HG02678 (cell line): Measurements from ENCODE around the gene PLEK.
"Not testable (repeated sequence)": the region's sequence is repeated elsewhere in the genome, so short reads cannot be mapped to it uniquely, and the experiment has no call there.

Source experiments
- ATAC-seq: cut with Tn5 transposase; IDR thresholded peaks from one replicate; pipeline ENCODE4 v1.9.1; 2021; ENCODE audit warnings: mild to moderate bottlenecking, moderate library complexity; ENCODE audit not compliant: unreplicated experiment

The PLEK gene

DNA sequence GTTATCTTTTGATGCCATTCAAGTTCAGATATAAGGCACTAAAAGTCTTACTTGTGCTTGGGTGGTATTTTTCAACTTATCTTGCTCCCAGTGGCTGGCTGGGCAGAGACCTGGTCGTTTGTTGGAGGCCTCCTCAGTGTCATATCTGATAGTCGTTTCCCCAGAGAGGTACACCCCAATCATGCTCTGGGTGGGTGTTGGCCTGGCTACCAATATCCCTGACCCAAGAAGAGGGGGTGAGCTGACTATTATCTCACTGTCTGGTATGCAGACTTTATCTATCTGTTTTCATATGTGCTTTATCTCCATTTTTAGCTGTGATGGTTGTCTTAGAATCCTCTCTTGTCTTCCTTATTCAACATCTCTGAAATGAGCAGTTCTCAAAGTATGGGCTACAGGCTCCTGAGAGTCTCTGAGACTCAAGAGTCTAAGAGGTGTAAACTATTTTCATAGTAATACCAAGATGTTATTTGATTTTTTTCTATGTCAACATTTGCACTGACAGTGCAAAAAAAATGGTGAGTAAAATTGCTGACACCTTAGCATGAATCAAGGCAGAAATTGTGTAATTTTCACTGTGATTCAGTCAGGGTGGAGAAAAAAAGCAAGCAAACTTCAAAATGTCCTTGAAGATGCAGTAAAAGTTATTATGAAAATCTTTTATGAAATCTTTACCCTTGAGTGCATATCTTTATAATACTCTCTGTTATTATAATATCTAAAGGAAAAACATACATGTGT is 12.3 kb upstream of the PLEK start:
- no peak for ATAC-seq

DNA sequence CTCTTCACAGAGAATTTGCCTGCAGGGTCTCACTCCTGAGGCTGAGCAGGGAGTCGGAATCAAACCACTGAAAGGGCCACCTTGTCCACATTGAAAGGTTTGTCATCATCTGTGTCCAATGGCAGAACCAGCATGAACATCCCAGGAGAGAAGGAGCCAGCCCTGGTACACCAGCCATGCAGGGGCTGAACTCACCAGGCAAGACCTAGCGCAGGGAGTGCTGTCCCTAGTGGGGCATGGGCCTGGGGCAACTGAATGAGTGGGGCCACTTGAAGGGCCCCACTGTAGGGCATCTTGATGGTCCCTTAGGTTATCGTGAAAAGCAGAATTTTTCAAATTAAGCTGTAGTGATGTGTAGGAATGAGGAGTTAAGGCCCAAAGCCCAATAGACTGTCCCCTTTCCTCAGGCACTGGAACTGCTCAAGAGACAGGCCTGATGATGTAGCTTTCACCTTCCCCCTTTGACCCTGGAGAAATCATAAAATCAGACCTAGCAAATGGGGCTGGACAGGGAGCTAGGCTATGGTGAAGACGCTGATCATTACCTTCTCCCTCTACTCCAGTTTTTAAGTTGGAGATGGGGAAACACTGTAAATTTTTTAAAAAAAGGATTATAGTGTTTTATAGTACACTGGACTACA is 8.4 kb upstream of the PLEK start:
- ATAC-seq, result no peak

DNA sequence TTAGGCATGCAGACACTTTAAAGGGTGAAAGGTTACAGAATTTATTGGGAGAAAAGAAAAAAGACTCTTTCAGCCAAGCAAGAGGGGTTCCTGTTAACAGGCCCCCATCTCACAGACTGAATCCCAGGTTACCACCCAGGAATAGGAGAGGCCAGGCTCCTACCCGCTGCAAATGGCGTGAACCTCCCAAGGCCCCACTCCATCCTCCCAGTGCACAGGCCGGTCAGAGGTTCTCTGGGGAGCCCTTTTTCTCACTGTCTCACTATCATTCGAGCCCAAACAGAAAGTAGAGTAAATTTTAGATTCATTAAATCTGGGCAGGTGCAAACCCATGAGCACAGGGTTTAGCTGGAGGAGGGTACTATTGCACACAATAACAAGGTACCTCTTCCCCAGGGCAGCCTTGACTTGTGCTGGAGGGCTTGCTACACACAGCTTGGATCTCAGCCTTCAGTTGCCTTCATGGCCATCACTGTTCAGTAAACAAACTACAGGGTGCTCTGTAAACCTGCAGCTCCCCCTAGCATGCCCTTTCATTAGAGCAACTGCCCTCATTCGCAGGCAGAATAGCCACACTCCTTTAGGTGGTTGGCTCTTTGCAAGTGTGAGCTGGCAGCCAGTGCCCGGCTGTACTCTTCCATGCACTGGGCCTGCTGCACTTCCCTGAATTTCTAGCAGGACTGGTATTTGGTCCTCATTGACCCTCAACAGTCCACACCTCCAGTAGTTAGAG is 7.3 kb upstream of the PLEK start:
- peak; percentile 68 for ATAC-seq

DNA sequence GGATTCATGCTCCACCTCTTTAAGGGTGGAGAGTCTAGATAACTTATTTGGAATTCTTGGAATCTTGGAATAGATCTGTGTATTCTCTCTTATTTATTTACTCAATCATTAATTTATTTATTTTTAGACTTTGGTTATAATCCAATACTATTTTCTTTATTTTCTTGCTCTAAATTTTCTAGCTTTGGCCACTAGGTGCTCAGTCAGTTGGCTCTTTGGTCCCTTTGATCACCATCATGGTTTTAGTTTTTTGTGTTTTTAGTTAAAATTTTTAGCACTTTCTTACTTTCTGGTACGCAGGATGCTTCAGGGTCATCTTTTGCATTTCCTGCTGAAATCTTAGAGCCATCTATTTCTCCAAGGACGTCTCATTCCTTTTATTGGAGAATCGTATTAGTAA is 5.2 kb upstream of the PLEK start:
- no peak for ATAC-seq

DNA sequence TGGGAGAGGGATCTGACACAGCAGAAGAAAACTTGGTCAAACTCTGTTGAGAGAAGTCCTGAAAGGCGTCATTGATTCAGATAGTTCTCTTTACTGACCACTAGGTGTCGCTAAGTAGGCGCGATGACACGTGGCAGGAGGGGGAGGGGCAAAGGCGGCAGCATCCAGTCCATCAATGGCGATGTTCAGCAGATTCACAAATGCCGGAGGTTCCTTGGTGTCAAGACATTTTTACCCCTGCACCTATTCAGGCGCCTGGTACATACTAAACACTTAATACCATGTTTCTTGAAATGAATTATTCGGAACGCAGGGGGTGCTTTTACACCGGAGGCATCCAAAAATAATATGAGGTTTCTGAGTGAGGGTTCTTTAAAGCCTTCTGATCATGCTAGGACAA is 3.0 kb upstream of the PLEK start:
- ATAC-seq, result peak; percentile 41

DNA sequence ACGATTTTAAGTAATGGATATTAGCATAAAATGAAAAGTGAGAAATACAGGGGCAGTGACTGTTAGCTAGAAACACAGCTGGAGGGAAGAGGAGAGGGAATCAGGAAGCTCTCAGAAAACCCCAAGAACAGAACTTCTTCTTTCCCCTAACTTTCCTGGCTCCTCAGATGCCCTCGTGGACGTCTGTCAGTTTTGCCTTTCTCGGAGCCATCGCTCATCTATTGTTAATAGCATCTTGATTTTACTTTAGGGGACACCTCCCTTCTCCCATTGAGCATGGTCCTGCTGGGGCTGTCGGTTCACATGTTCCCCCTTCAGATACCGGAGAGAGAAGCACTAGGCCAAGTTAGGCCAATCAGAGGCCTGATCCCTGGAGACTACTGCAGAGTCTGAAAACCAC is 2.3 kb upstream of the PLEK start:
- ATAC-seq, result no peak

DNA sequence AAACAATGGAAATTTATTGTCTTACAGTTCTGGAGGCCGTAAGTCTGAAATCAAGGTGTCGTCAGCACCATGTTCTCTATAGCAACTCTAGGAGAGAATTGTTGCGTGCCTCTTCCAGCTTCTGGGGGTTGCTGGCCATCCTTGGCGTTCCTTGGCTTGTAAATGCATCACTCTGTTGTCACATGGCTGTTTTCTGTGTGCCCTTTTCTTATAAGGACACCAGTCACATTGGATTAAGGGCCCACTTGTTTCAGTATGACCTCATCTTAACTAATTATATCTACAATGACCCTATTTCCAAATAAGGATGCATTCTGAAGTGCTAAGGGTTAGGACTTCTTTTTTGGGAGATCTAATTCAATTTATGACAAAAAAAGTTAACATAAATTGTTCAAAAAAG is 1.4 kb upstream of the PLEK start:
- no peak for ATAC-seq

DNA sequence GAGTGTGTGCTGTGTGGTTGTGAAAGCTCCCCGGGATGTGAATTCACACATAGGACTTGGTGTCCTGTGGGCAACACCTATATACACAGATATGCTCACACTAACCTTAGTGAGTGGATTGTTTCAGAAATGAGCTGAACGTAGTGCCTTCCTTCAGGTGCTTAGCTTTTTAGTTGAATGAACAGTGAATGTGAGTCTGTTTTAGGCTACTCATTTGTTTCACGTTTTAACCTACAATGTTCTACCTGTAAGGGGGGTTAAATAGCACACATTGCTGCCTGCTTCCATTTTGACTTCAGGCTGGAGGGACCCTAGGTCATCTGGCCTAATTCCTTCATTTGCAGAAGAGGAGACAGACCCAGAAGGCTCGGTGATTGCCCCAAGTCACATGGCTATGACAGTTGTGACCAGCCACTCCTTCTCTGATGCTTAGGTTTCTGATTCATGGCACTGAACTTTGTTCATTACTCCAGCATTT is 1.0 kb downstream of the PLEK start:
- peak; percentile 41 for ATAC-seq

DNA sequence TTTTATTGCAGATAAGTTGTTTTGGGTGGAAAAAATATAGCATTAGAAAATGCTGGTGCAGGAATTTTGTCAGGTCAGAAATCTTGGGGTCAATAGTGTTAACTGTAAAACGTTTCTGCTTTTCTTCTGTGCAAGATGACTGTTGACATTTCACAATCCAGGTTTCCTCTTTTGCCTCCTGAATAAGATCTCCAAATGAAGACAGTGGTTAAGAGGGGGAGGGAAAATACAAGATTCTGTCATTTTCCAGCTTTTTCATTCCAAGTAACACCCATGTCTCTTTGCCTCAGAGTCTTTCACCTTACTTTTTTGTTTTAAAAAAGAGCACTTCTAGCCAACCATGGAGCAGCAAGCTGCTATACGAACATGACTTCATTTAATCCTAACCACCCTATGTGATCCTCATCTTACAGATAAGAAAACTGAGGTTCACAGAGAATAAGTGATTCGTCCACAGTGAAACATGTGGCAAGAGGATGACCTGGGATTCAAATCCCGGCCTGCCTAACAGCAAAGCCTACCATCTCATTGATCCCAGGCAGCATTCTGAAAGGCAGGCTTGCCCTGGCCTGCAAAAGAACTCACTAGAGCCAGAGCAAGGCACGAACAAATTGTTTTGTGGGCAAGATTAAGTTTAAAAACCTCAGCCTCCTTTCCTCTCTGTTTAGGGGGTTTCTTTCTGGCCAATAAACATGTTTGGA is 3.0 kb downstream of the PLEK start:
- no peak for ATAC-seq

DNA sequence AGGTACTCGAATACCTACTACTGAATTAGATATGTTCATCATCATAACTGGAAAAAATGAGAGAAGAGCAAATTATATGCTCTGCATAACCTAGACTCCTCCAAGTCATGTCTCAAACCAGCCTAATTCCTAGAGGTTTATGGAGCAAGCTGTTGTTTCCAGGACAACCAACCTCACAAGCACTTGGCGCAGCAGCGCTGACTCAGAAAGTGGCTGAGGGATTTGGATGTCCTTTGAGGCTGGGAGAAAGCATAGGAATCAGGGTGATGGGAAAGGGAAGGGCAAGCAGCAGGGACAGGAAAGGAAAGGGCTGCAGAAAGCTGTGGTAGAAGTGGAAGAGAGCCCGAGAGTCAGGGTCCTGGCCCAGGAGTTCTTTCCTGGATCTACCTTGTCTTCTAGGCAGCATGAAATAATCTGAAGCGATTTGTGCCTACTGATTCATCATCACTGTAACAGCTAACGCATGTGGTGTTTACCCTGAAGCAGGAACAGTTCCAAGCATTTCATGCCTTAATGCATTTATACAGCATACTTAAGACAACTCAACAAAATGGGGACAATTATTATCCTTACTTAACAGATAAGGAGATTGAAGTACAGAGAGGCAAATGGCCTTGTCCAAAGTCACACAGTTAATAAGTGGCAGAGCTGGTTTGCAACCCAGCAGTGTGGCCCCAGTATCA is 3.7 kb downstream of the PLEK start:
- no peak for ATAC-seq

DNA sequence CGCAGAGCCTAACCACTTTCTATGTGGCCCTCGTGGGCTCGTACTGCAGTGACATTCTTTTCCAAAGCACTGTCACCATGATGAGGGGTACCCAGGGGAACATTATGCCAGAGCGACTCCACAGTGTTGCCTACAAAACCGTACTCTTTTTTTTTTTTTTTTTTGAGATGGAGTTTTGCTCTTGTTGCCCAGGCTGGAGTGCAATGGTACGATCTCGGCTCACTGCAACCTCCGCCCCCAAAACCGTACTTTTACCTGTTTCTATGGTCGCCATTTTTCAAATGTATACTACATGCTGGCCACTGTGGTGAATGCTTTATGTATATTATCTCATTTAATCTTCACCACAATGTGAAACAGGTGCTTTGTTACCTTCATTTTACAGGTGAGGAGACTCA is 4.3 kb downstream of the PLEK start:
- no peak for ATAC-seq

DNA sequence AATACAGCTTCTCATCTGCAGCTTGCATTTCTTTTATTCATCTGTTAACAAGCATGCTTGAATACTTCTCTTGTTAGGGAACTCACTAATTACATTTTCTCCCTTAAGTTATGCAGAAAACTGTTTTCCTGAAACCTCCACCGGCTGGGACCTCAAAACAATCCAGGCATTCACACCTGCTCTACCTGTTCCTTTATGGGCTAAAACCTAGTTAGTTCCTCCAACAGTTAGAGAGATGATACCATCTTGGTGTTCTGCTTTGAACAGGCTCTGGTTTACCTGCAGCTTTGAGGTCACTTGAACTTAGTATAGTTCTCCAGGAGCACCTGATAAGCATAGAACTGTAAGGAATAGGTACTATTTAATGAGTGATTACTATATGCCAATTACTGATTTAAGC is 6.1 kb downstream of the PLEK start:
- no peak for ATAC-seq

DNA sequence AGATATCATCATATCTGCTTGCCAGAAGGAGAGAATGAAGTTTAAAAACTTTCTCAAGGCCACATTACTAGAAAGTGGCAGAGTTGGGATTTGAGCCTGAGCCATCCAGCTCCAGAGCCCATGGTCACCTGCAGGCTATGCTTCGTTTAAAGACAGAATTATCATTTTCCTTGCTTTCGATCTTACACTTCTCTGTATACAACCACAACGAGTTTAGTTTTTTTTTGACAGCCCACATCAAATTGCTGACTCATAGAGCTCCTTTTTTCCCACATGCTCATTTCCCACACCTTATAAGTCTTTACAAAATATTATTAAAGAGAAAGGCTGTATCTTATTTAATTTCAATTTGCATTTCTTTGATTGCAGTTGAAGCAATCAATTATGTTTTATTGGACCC is 6.5 kb downstream of the PLEK start:
- ATAC-seq, result no peak

DNA sequence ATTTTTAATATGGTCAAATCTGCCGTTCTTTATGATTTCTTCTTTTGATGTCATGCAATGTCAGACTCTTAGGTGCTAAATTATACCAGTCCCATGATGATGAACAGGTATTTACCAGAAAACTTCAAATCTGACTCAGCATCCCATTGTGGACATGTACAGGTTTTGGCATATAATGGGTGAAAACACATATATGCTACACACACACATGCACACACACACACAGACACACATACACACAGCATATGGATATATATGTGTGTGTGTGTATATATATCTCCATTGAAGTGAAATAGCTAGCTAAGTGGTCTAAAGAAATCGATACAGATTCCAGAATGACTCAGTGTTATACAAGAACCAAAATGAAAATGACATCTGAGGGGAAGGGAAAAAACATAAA is 7.4 kb downstream of the PLEK start:
- ATAC-seq, result no peak

DNA sequence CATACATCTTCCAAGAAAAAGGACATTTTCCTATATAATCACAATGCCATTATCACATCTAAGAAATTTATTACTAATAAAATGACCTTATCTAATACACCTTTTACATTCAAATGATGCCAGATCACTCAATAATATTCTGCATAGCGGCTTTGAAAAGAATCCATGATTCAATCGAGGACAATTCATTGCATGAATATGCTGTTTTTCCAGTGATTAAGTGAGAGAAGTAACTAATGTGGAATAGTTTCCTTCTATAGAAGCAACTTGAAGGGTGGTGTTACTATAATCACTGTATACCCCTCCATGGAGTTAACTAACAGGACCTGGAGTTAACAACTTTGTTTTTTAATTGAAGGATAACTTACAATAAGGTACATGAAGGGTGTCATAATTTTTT is 9.1 kb downstream of the PLEK start:
- ATAC-seq, result no peak

DNA sequence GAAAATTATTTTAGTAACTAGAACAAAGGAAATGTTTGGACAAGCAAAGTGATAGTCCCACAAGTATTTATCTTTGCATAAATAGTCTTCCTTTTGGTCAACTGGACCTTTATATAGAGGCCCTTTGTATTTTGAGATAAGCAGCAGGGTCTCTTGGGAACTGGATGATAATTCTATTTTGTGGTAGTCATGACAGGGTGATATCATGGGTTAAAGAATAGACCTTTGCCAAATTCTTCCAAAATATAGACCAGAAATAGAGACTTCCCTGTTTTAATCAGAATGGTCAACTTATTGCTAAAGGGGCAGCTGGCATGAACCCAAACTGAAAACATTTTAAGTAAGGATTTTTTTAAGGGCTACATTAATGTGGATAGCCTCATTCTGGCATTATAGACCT is 10.5 kb downstream of the PLEK start:
- ATAC-seq, result no peak

DNA sequence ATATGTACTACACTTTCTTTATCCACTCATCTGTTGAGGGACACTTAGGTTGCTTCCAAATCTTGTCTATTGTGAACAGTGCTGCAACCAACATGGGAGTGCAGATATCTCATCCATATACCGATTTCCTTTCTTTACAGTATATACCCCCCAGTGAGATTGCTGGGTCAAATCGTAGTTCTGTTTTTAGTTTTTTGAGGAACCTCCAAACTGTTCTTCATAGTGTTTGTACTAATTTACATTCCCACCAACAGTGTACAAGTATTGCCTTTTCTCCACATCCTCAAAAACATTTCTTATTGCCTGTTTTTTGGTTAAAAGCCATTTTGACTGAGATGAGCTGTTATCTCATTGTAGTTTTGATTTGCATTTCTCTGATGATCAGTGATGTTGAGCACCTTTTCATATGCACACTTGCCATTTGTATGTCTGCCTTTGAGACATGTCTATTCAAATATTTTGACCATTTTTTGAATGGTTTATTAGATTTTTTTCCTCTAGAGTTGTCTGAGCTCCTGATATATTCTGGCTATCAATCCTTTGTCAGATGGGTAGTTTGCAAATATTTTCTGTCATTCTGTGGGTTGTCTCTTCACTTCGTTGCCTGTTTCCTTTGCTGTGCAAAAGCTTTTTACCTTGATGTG is 12.2 kb downstream of the PLEK start:
- peak; percentile 31 for ATAC-seq

DNA sequence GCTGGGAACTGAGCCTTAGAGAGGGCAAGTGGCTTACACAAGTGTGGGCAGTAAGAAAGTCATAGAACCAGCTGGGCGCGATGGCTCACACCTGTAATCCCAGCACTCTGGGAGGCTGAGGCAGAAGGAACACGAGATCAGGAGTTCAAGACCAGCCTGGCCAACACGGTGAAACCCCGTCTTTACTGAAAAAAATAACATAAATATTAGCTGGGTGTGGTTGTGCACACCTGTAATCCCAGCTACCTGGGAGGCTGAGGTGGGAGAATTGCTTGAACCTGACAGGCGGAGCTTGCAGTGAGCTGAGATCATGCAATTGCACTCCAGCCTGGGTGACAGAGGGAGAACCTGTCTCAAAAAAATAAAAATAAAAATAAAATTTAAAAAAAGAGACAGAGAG is 13.7 kb downstream of the PLEK start:
- not testable (repeated sequence) for ATAC-seq

DNA sequence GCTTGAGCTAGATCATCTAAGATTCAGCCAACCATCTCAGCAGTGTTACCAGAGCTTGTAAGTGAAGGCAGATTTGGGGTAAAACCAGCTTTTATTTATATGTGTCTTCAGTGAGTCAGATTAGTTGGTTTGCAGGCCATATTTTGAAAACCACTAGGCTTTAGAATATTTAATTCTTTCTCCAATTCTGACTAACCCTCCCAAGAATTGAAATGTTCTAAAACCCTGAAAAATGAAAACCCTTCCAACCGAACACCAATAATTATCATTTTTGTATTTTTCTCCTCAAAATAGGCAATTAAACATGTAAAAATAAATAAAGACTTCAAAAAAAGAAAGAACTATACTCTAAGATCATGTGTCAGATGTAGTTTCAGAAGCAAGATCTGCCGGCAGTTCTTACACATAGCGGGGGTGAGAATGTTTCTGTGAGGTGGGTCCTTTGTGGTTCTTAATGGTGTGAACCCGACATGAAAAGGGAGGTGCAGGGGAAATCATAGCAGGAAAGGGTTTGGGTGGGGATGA is 14.2 kb downstream of the PLEK start:
- ATAC-seq, result peak; percentile 42

DNA sequence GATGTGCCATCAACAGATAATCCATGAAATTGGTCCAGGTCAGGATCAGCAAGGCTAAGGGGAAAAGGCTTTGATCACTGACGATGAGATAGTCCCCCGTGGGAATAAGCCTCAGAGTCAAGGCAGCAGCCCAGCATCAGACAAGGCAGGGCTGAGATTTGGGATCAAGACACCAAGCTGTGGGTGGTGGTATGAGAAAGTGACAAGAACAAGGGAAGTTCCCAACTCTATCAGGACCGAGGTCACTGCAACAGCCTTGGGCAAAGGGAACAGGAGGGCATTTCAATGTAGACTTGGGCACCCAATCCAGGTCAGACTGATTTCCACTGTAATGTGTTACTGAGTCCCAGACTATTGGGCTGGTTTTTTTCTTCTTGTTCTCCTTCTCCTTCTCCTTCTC is 18.7 kb downstream of the PLEK start:
- ATAC-seq, result no peak
